Panc1 (cell line): ENCODE results near the gene CLDN9.

Experiments
- POLR2AphosphoS5 ChIP-seq: IDR thresholded peaks from 2 replicates; pipeline ENCODE4 v1.6.1; 2012; ENCODE audit warnings: mild to moderate bottlenecking, low read depth, low read length, moderate library complexity
- REST ChIP-seq, 2 experiments: IDR thresholded peaks; 2 replicates each; pipeline ENCODE4 v1.6.1; 2011 to 2012; ENCODE audit warnings: low read depth in 2 of 2, control low read depth in 1 of 2, low read length in 1 of 2, mild to moderate bottlenecking in 1 of 2, moderate library complexity in 1 of 2; ENCODE audit not compliant: insufficient read depth in 1 of 2
- SIN3A ChIP-seq: IDR thresholded peaks from 2 replicates; pipeline ENCODE4 v1.6.1; 2012; ENCODE audit warnings: low read depth, mild to moderate bottlenecking, low read length, moderate library complexity, borderline replicate concordance; ENCODE audit not compliant: insufficient read depth
- TF ChIP-seq, protein P1 (sequence below): fragments of 450-650 bp; IDR thresholded peaks from 2 replicates; pipeline ENCODE4 v1.5.1; 2017; ENCODE audit warnings: mild to moderate bottlenecking

DNA sequence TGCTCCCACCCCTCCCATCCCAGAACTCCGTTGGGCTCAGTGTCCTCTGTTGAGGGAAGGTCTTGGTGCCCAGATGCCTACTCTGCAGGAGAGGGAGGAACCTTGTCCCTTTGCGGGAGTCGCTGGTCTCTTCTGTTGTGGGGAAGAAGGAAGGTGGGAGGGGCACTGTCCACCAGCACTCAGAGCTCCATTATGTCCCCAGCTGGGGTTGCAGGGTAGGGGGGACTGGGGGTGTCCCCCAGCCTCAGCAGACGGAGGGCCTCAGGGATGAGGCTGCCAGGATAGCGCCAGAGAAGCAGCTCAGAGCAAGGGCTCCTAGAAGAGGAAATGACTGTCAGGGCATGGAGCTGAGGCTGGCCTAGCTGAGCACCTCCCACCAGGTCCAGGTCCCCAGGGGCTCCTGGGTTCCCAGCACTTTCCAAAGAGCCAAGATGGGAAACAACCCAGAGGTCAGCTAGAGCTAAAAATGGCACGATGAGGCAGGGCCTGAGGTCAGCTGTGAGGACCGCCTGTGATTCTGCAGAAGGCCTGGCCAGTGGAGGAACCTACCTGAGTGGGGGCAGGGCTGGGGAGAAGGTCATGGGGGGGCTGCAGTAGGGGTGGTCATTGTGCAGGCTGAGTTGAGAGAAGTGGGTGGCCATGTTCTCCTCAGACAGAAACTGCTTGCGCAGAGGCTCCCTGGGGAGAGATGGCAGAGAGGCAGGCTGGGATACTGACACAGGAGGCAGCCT lies 10.1 kb downstream of the CLDN9 start:
- TF ChIP-seq, protein P1, sequence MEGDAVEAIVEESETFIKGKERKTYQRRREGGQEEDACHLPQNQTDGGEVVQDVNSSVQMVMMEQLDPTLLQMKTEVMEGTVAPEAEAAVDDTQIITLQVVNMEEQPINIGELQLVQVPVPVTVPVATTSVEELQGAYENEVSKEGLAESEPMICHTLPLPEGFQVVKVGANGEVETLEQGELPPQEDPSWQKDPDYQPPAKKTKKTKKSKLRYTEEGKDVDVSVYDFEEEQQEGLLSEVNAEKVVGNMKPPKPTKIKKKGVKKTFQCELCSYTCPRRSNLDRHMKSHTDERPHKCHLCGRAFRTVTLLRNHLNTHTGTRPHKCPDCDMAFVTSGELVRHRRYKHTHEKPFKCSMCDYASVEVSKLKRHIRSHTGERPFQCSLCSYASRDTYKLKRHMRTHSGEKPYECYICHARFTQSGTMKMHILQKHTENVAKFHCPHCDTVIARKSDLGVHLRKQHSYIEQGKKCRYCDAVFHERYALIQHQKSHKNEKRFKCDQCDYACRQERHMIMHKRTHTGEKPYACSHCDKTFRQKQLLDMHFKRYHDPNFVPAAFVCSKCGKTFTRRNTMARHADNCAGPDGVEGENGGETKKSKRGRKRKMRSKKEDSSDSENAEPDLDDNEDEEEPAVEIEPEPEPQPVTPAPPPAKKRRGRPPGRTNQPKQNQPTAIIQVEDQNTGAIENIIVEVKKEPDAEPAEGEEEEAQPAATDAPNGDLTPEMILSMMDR: no peak
- no peak; the same call in 1 of the 2 replicates for TF ChIP-seq POLR2AphosphoS5
- no peak for TF ChIP-seq REST (IDR thresholded peaks at IDR 0.05; ENCODE audit: insufficient read depth in 1 of 2, low read depth in 2 of 2, low read length in 1 of 2)
- no peak for TF ChIP-seq SIN3A
